ENCODE measurements around the gene KRTAP4-6.
"Not testable (repeated sequence)": the region's sequence is repeated elsewhere in the genome, so short reads cannot be mapped to it uniquely, and the experiment has no call there.

The KRTAP4-6 gene

DNA sequence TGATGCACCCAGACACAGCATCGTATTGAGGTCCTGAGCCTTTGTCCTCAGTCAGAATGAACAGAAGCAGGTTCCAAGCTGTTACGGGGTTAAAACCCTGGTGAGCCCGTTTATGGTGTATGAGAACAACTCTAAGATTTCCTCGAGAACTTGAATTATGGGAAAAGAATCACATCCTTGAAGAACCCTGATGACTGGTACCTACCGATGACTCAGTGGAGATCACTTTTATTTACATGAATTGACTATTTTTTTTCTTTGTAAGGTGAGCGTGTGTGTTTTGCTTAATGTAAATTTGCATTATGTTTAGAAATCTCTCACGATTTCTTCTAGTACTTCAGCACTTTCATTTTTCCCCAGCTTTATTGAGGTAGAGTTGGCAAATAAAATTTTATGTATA is 23.5 kb upstream of the KRTAP4-6 start:
- no peak for DNase-seq (ENCODE audit: low read depth in 2 of 2)
- TF ChIP-seq, protein P1, sequence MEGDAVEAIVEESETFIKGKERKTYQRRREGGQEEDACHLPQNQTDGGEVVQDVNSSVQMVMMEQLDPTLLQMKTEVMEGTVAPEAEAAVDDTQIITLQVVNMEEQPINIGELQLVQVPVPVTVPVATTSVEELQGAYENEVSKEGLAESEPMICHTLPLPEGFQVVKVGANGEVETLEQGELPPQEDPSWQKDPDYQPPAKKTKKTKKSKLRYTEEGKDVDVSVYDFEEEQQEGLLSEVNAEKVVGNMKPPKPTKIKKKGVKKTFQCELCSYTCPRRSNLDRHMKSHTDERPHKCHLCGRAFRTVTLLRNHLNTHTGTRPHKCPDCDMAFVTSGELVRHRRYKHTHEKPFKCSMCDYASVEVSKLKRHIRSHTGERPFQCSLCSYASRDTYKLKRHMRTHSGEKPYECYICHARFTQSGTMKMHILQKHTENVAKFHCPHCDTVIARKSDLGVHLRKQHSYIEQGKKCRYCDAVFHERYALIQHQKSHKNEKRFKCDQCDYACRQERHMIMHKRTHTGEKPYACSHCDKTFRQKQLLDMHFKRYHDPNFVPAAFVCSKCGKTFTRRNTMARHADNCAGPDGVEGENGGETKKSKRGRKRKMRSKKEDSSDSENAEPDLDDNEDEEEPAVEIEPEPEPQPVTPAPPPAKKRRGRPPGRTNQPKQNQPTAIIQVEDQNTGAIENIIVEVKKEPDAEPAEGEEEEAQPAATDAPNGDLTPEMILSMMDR (IDR thresholded peaks at IDR 0.05; ENCODE audit: low read depth, low read length): no peak
- no peak overlapping the region for H3K4me3 ChIP-seq (replicated peaks in 1 of 2; ENCODE audit: low read depth in 2 of 2, low read length in 2 of 2)

DNA sequence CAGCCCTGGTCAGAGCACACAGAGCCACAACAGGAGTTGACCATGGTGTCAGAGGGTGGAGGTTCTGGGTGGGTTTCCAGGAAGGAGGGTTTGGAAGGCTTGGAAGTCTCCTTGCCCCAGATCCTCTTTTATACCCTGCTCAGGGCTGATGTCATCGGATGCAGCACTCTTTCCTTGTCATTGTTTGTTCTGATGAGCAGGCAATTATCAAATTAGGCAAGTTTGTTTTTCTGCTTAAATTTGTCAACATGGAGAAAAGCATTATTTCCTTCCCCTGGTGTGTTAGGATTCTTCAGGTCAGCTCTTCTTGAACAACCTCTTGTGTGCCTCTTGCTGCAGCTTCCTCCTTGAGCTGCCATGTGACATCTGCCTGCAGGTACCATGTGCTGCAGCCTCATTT is 20.3 kb upstream of the KRTAP4-6 start, which contains the start of gene KRTAP4-4:
TSS of gene KRTAP4-4 (minus strand) at position 101 of the 400 bp plus-strand sequence. CDS start at position 44, 57 bp downstream.
- no peak within 1 kb of the TSS for H3K4me3 ChIP-seq (replicated peaks in 1 of 2; ENCODE audit: low read depth in 2 of 2, low read length in 2 of 2)
- DNase-seq (ENCODE audit: low read depth in 2 of 2): no peak
- TF ChIP-seq, protein P1 (IDR thresholded peaks at IDR 0.05; ENCODE audit: low read depth, low read length): no peak

DNA sequence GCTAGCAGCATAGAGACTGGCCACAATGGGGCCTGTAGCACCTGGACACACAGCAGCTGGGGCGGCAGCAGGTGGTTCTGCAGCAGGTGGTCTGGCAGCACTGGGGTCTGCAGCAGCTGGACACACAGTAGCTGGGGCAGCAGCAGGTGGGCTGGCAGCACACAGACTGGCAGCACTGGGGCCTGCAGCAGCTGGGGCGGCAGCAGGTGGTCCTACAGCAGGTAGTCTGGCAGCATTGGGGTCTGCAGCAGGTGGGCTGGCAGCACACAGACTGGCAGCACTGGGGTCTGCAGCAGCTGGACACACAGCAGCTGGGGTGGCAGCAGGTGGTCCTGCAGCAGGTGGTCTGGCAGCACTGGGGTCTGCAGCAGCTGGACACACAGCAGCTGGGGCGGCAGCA is 19.8 kb upstream of the KRTAP4-6 start:
- H3K4me3 ChIP-seq (replicated peaks in 1 of 2; ENCODE audit: low read depth in 2 of 2, low read length in 2 of 2); DNase-seq (ENCODE audit: low read depth in 2 of 2): not testable (repeated sequence)

DNA sequence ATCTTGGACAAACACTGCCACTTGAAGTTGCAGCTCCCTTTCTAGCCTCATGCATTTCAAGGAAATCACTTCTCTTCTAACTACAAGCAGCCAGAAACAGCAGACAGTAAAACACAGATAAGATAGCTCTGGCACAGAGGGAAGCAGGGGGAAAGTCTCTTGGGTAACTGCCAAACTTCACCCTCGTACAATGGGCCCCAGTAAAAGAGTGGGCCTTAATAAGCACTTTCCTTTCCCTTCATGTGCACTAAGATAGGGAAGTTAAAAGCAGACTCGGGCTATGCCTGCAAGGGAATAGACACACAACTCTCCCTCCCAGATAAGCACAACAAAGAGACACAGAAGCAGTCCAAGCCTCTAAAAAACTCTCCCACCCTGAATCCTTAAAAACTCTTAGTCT is 13.5 kb upstream of the KRTAP4-6 start:
- DNase-seq (ENCODE audit: low read depth in 2 of 2): no peak
- TF ChIP-seq, protein P1 (IDR thresholded peaks at IDR 0.05; ENCODE audit: low read depth, low read length): no peak
- no peak overlapping the region for H3K4me3 ChIP-seq (replicated peaks in 1 of 2; ENCODE audit: low read depth in 2 of 2, low read length in 2 of 2)

DNA sequence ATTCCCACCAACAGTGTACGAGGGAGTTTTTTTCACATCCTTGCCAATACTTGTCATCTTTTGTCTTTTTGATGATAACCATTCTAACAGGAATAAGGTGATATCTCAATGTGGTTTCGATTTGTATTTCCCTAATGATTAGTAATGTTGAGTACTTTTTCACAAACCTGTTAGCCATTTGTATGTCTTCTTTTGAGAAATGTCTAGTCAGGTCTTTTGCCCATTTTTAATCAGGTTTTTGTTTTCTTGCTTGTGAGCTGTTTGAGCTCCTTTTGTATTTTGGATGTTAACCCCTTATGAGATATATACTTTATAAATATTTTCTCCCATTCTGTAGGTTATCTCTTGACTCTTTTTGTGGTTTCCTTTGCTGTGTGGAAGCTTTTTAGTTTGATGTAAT is 11.2 kb upstream of the KRTAP4-6 start:
- TF ChIP-seq, protein P1 (IDR thresholded peaks at IDR 0.05; ENCODE audit: low read depth, low read length): no peak
- no peak overlapping the region for H3K4me3 ChIP-seq (replicated peaks in 1 of 2; ENCODE audit: low read depth in 2 of 2, low read length in 2 of 2)
- no peak for DNase-seq (ENCODE audit: low read depth in 2 of 2)

DNA sequence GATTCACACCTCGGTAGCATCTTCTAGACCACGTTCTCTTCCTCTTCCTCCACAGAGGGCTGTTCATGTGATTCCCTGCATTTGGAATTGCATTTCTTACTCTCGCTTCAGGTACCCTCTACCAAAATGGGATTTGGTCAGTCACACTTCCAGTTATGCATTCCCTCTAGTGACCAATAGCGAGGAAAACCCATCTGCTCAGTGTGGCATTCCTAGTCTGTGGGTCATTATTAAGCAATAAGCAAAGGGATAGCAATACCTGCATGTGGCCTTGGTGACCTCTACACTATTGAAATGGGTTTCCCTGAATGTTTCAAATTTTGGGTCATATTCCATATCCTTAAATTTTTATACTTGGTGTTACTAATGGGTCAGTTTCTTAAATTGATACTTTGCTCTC is 9.7 kb upstream of the KRTAP4-6 start:
- TF ChIP-seq, protein P1 (IDR thresholded peaks at IDR 0.05; ENCODE audit: low read depth, low read length): no peak
- H3K4me3 ChIP-seq (replicated peaks in 1 of 2; ENCODE audit: low read depth in 2 of 2, low read length in 2 of 2): no peak overlapping the region
- no peak for DNase-seq (ENCODE audit: low read depth in 2 of 2)

DNA sequence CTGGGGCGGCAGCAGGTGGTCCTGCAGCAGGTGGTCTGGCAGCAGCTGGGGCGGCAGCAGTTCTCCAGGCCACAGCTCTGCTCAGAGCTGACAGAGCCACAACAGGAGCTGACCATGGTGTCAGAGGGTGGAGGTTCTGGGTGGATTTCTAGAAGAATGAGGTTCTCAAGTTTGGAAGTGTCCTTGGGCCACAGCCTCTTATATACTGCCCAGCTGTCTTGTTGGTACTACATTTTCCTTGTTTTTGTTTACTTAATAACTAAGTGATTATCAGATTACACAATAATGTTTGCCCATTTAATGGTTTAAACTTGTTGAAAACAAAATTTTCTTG is 9.3 kb upstream of the KRTAP4-6 start, which contains the start of gene KRTAP4-5:
TSS of gene KRTAP4-5 (minus strand) at position 174 of the 334 bp plus-strand sequence. CDS start at position 116, 58 bp downstream.
- TF ChIP-seq, protein P1 (IDR thresholded peaks at IDR 0.05; ENCODE audit: low read depth, low read length): no peak
- H3K4me3 ChIP-seq (replicated peaks in 1 of 2; ENCODE audit: low read depth in 2 of 2, low read length in 2 of 2): no peak within 1 kb of the TSS
- DNase-seq (ENCODE audit: low read depth in 2 of 2): no peak

DNA sequence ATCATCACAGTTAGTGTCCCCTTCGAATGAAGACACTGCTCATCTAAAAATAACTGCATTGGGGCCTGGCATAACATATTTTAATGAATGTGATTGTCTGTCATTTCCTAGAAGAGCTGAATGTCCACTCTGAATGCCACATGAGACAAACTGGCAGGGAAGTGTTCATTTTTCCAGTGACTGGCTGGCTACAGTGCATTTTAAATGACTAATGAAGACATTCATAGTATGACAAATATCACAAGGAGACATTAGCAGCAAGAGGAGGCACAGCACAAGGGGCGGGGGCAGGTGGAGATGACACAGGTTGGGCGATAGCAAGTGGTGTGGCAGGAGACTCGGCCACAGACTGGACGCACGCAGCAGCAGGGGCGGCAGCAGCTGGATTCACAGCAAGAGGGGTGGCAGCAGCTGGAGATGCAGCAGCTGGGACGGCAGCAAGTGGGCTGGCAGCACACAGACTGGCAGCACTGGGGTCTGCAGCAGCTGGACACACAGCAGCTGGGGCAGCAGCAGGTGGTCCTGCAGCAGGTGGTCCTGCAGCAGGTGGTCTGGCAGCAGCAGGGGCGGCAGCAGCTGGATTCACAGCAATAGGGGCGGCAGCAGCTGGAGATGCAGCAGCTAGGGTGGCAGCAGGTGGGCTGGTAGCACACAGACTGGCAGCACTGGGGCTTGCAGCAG is 8.8 kb upstream of the KRTAP4-6 start:
- H3K4me3 ChIP-seq (replicated peaks in 1 of 2; ENCODE audit: low read depth in 2 of 2, low read length in 2 of 2); DNase-seq (ENCODE audit: low read depth in 2 of 2): not testable (repeated sequence)
